ENCODE data around the gene PLCE1.
A peak's percentile ranks its signal among the peaks of the same experiment; 100 is the strongest.
"Not testable (repeated sequence)": the region's sequence is repeated elsewhere in the genome, so short reads cannot be mapped to it uniquely, and the experiment has no call there.

PLCE1 gene

GRCh38 chr10:93993782-93994437, at the start of gene PLCE1:
PLCE1 (plus strand) TSS chr10:93993931; CDS start chr10:94031047, 37,116 bp downstream.
- Histone ChIP-seq H3K9ac (ENCODE audit: low read length) (peak within 1 kb of the TSS; percentile 68), H3K36me3 (ENCODE audit: control insufficient read depth, insufficient read depth, low read length) (no peaks in the 10 kb centered on the region), H3K4me1 (ENCODE audit: control insufficient read depth, insufficient read depth, low read length) (peaks cover 24% of the 10 kb centered on the region), H3K4me3 (ENCODE audit: low read length) (peak within 1 kb of the TSS; percentile 17), H3K9me3 (ENCODE audit: control insufficient read depth, low read length) (no peaks in the 10 kb centered on the region), H3K27me3 (ENCODE audit: control insufficient read depth, insufficient read depth, low read length) (peaks cover 6% of the 10 kb centered on the region)

DNA sequence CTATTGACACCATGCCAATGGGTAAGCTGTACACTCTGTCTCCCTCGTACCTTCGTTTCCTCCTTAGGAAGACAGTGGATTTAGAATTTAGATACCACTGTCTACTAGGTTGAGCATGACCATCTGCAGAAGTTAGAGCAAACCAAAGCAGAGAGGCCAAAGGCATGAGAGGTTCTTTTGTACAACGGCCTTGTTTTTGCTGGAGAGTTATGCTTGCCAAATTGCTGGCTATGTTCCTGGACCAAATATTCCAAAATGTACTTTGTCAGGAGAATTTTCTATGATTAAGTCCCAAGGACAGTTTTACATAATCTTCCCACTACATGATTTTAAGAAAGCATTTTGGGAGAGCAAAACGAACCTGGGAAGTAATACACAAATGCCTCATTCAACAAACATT, 47.9 kb upstream of the PLCE1 start:
- Histone ChIP-seq H3K9ac (ENCODE audit: low read length) (no peak overlapping the region), H3K27me3 (ENCODE audit: control insufficient read depth, insufficient read depth, low read length) (no peaks in the 10 kb centered on the region), H3K9me3 (ENCODE audit: control insufficient read depth, low read length) (no peaks in the 10 kb centered on the region), H3K4me3 (ENCODE audit: low read length) (no peak overlapping the region), H3K36me3 (ENCODE audit: control insufficient read depth, insufficient read depth, low read length) (no peaks in the 10 kb centered on the region), H3K4me1 (ENCODE audit: control insufficient read depth, insufficient read depth, low read length) (no peaks in the 10 kb centered on the region)

DNA sequence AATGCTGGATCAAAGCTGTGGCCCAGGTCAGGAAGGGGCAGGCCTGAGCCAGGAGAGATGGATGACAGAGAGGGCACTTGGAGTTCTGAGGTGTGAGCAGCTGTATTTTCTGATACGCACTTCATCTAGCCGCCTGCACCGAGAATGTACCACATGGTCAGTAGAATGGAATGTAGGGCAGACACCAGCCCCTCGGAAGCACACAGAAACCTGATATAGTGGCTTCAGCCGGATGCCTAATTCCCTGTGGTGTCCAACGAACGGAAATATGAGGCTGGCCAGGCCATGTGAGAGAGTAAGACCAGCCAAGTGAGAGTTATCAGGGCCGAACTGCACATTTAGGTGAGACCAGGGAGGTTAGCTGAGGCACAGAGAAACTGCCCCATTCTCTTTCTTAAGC, 46.7 kb upstream of the PLCE1 start:
- H3K4me1 ChIP-seq (ENCODE audit: control insufficient read depth, insufficient read depth, low read length): no peaks in the 10 kb centered on the region
- H3K9ac ChIP-seq (ENCODE audit: low read length): no peak overlapping the region
- H3K9me3 ChIP-seq (ENCODE audit: control insufficient read depth, low read length): no peaks in the 10 kb centered on the region
- H3K27me3 ChIP-seq (ENCODE audit: control insufficient read depth, insufficient read depth, low read length): no peaks in the 10 kb centered on the region
- H3K4me3 ChIP-seq (ENCODE audit: low read length): no peak overlapping the region
- no peaks in the 10 kb centered on the region for H3K36me3 ChIP-seq (ENCODE audit: control insufficient read depth, insufficient read depth, low read length)

DNA sequence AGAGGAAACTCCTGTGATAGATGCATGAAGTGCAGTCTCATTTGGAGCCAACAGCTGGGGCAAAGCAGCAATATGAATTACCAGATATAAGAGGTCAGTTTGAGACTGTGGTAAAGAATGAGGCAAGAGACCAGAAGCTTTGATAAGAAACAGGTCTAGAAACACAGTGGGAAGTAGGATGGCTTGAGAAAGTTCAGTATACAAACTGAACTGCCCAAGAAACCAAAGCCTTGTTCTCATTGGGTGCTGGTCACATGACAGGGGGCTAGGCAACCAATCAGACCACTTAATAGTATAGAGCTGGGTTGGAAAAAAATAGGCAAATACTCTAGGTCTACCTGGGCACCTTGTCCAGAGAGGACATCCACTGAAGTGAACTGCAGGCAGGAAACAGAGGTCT, 46.2 kb upstream of the PLCE1 start:
- no peaks in the 10 kb centered on the region for H3K9me3 ChIP-seq (ENCODE audit: control insufficient read depth, low read length)
- H3K9ac ChIP-seq (ENCODE audit: low read length): no peak overlapping the region
- no peak overlapping the region for H3K4me3 ChIP-seq (ENCODE audit: low read length)

GRCh38 chr10:93951905-93952304, 41.8 kb upstream of the PLCE1 start:
- Histone ChIP-seq H3K9ac (ENCODE audit: low read length) (no peak overlapping the region), H3K4me3 (ENCODE audit: low read length) (no peak overlapping the region), H3K27me3 (ENCODE audit: control insufficient read depth, insufficient read depth, low read length) (no peaks in the 10 kb centered on the region), H3K4me1 (ENCODE audit: control insufficient read depth, insufficient read depth, low read length) (no peaks in the 10 kb centered on the region), H3K36me3 (ENCODE audit: control insufficient read depth, insufficient read depth, low read length) (no peaks in the 10 kb centered on the region), H3K9me3 (ENCODE audit: control insufficient read depth, low read length) (no peaks in the 10 kb centered on the region)

More for the DNA sequence above, 46.2 kb upstream of the PLCE1 start:
- H3K36me3 ChIP-seq (ENCODE audit: control insufficient read depth, insufficient read depth, low read length): no peaks in the 10 kb centered on the region
- no peaks in the 10 kb centered on the region for H3K4me1 ChIP-seq (ENCODE audit: control insufficient read depth, insufficient read depth, low read length)
- no peaks in the 10 kb centered on the region for H3K27me3 ChIP-seq (ENCODE audit: control insufficient read depth, insufficient read depth, low read length)

- Histone ChIP-seq H3K27me3 (ENCODE audit: control insufficient read depth, insufficient read depth, low read length) (no peaks in the 10 kb centered on the region), H3K4me3 (ENCODE audit: low read length) (no peak overlapping the region), H3K9me3 (ENCODE audit: control insufficient read depth, low read length) (no peaks in the 10 kb centered on the region), H3K4me1 (ENCODE audit: control insufficient read depth, insufficient read depth, low read length) (no peaks in the 10 kb centered on the region), H3K9ac (ENCODE audit: low read length) (no peak overlapping the region), H3K36me3 (ENCODE audit: control insufficient read depth, insufficient read depth, low read length) (no peaks in the 10 kb centered on the region)
Measured at GRCh38 chr10:93954299-93954698, 39.4 kb upstream of the PLCE1 start.

DNA sequence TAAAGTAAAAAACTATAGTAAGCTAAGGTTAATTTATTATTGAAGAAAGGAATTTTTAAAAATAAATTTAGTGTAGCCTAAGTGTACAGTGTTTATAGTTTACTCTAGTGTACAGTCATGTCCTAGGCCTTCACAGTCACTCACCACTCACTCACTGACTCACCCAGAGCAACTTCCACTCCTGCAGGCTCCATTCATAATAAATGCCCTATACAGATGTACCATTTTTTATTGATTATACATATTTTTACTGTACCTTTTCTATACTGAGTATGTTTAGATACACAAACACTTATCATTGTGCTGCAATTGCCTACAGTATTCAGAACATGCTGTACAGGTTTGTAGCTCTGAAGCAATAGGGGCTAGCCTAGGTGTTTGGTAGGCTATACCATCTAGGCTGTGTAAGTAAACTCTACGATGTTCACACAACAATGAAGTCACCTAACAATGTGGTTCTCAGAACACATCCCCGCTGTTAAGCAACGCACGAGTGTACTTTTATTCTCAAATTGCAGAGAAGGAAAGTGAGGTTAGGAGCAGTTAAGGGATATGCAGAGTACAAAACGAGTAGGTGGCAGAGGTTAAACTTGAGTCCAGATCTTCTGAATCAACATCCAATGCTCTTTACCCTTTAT, 38.9 kb upstream of the PLCE1 start:
- Histone ChIP-seq H3K36me3 (ENCODE audit: control insufficient read depth, insufficient read depth, low read length) (no peaks in the 10 kb centered on the region), H3K4me3 (ENCODE audit: low read length) (no peak overlapping the region), H3K27me3 (ENCODE audit: control insufficient read depth, insufficient read depth, low read length) (no peaks in the 10 kb centered on the region), H3K9me3 (ENCODE audit: control insufficient read depth, low read length) (no peaks in the 10 kb centered on the region), H3K4me1 (ENCODE audit: control insufficient read depth, insufficient read depth, low read length) (no peaks in the 10 kb centered on the region), H3K9ac (ENCODE audit: low read length) (no peak overlapping the region)

DNA sequence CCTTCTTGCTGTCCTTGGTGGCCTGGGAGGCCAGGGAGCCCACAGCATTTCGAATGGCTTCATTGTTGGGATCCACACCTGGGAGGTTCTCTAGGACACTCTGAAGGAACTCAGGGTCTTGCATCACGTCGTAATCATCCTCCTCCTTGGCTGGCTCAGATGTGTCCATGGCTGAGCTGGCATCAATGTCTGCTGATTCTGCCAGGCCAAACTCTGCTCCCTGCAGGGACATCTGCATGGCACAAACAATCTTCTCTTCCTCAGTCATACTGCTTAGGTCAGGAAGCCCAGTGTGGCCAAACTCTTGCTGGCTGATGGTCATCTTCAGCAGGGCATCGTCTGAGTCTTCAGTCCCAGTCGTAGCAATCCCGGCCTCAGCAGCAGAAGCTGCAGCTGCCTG, 34.9 kb upstream of the PLCE1 start:
- Histone ChIP-seq H3K36me3 (ENCODE audit: control insufficient read depth, insufficient read depth, low read length) (no peaks in the 10 kb centered on the region), H3K4me1 (ENCODE audit: control insufficient read depth, insufficient read depth, low read length) (no peaks in the 10 kb centered on the region), H3K9ac (ENCODE audit: low read length) (no peak overlapping the region), H3K4me3 (ENCODE audit: low read length) (no peak overlapping the region), H3K27me3 (ENCODE audit: control insufficient read depth, insufficient read depth, low read length) (no peaks in the 10 kb centered on the region), H3K9me3 (ENCODE audit: control insufficient read depth, low read length) (no peaks in the 10 kb centered on the region)

DNA sequence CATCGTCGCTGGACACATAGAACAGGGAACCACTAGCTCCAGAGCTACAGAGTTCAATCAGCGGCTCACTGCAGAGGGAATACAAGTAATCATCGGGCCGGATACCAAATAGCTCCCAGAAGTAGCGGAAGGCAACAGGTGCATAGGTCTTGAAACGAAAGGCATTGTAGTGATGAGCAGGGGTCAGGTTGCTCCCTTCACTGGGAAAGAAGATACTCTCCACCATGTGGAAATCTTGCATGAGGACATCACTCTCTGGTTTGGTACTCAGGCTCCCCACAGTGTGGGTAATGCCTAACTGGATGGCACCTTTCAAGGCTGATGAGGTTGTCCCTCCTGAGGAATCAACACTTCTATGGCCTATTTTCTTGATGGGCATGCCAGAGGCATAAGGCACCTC, 32.7 kb upstream of the PLCE1 start:
- H3K27me3 ChIP-seq (ENCODE audit: control insufficient read depth, insufficient read depth, low read length); H3K9me3 ChIP-seq (ENCODE audit: control insufficient read depth, low read length); H3K36me3 ChIP-seq (ENCODE audit: control insufficient read depth, insufficient read depth, low read length); H3K4me3 ChIP-seq (ENCODE audit: low read length); H3K9ac ChIP-seq (ENCODE audit: low read length); H3K4me1 ChIP-seq (ENCODE audit: control insufficient read depth, insufficient read depth, low read length): not testable (repeated sequence)

- Histone ChIP-seq H3K36me3 (ENCODE audit: control insufficient read depth, insufficient read depth, low read length) (no peaks in the 10 kb centered on the region), H3K27me3 (ENCODE audit: control insufficient read depth, insufficient read depth, low read length) (no peaks in the 10 kb centered on the region), H3K9me3 (ENCODE audit: control insufficient read depth, low read length) (no peaks in the 10 kb centered on the region), H3K4me1 (ENCODE audit: control insufficient read depth, insufficient read depth, low read length) (no peaks in the 10 kb centered on the region), H3K9ac (ENCODE audit: low read length) (no peak overlapping the region), H3K4me3 (ENCODE audit: low read length) (no peak overlapping the region)
Measured at GRCh38 chr10:93962973-93963372, 30.8 kb upstream of the PLCE1 start.

GRCh38 chr10:93963434-93963833, 30.3 kb upstream of the PLCE1 start:
- no peaks in the 10 kb centered on the region for H3K36me3 ChIP-seq (ENCODE audit: control insufficient read depth, insufficient read depth, low read length)
- H3K27me3 ChIP-seq (ENCODE audit: control insufficient read depth, insufficient read depth, low read length): no peaks in the 10 kb centered on the region
- H3K9ac ChIP-seq (ENCODE audit: low read length): no peak overlapping the region
- no peaks in the 10 kb centered on the region for H3K4me1 ChIP-seq (ENCODE audit: control insufficient read depth, insufficient read depth, low read length)
- H3K9me3 ChIP-seq (ENCODE audit: control insufficient read depth, low read length): no peaks in the 10 kb centered on the region
- H3K4me3 ChIP-seq (ENCODE audit: low read length): no peak overlapping the region

- Histone ChIP-seq H3K9me3 (ENCODE audit: control insufficient read depth, low read length) (no peaks in the 10 kb centered on the region), H3K4me1 (ENCODE audit: control insufficient read depth, insufficient read depth, low read length) (no peaks in the 10 kb centered on the region), H3K27me3 (ENCODE audit: control insufficient read depth, insufficient read depth, low read length) (no peaks in the 10 kb centered on the region), H3K4me3 (ENCODE audit: low read length) (no peak overlapping the region), H3K9ac (ENCODE audit: low read length) (no peak overlapping the region), H3K36me3 (ENCODE audit: control insufficient read depth, insufficient read depth, low read length) (no peaks in the 10 kb centered on the region)
Measured at GRCh38 chr10:93965911-93966310, 27.8 kb upstream of the PLCE1 start.

All from mucosa of stomach (tissue), 1 donor.